ENCODE data around the gene SIX3.
A peak's percentile ranks its signal among the peaks of the same experiment; 100 is the strongest.

Gene SIX3

DNA sequence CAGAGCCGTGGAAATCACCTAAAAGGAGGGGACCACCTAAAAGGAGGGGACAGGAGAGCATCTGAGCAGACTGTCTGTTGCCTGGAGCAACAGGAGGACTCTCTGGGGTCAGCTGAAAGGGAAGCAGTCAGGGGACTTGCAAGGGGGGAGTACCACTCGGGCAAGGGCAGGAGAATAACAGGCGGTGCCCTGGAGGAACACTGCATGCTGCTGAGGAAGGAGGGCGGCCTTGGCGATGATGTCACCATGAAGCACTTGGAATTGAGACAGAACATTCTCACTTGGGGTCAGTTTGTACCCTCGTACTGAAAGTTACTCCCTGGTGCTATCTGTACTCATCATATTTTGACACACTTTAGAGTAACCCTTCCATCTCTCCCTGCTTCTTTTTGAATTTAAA lies 18.4 kb downstream of the SIX3 start:
- no peak for DNase-seq (ENCODE audit: low spot score)
- TF ChIP-seq, protein P1, sequence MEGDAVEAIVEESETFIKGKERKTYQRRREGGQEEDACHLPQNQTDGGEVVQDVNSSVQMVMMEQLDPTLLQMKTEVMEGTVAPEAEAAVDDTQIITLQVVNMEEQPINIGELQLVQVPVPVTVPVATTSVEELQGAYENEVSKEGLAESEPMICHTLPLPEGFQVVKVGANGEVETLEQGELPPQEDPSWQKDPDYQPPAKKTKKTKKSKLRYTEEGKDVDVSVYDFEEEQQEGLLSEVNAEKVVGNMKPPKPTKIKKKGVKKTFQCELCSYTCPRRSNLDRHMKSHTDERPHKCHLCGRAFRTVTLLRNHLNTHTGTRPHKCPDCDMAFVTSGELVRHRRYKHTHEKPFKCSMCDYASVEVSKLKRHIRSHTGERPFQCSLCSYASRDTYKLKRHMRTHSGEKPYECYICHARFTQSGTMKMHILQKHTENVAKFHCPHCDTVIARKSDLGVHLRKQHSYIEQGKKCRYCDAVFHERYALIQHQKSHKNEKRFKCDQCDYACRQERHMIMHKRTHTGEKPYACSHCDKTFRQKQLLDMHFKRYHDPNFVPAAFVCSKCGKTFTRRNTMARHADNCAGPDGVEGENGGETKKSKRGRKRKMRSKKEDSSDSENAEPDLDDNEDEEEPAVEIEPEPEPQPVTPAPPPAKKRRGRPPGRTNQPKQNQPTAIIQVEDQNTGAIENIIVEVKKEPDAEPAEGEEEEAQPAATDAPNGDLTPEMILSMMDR (IDR thresholded peaks at IDR 0.05; ENCODE audit: extremely low read depth, insufficient read depth, missing control alignments) = no peak
- in situ Hi-C loops (cut with MboI; ENCODE audit: low pct_unique_long_range_greater_than_20kb, low sequenced_read_pairs, unreplicated experiment) = no loop called here

DNA sequence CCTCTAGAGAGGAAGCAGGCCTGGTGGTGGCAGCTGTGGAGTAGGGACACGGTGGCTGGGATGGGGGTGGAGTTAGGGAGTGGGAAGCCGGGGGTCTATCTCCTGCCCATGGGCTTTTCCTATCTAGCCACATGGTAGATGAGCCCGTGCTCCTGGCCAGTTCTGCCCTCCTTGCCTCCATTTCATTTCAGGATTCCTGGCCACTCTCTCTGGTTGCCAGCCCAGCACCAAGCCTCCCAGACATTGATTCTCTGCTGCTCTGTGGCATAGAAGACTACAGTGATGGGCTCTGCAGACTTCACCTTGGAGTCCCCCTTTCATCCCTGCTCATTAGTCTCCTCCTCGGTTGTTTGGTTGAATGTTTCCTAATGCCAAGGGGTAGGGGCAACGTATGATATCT lies 19.4 kb downstream of the SIX3 start:
- in situ Hi-C loops (cut with MboI; ENCODE audit: low pct_unique_long_range_greater_than_20kb, low sequenced_read_pairs, unreplicated experiment) = no loop called here
- no peak for DNase-seq (ENCODE audit: low spot score)
- TF ChIP-seq, protein P1 (IDR thresholded peaks at IDR 0.05; ENCODE audit: extremely low read depth, insufficient read depth, missing control alignments) = no peak

DNA sequence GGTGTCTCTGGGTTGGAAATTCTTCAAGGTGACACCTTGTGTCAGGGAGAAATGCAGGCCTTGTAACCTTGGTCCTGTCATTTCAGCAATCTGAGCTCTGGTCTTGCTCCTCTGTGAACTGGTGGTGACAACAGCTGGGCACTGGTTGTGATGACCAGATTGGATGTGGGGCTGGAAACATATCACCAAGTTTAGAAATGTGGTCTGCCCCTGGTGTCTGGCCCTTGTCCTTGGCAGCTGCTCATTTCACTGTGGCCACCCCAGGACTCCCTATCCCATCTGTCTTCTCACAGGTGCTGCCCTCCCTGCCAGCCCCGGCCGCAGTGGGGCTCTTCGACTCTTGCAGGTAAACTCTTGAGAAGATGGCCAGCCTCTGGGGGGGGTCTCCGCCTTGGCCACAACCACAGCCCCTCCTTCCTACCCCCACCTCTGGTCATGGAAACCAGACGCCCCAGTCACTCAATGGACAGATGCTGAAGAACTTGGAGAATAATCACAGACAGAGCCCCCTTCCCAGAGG lies 20.7 kb downstream of the SIX3 start:
- DNase-seq (ENCODE audit: low spot score) = no peak
- TF ChIP-seq, protein P1 (IDR thresholded peaks at IDR 0.05; ENCODE audit: extremely low read depth, insufficient read depth, missing control alignments) = no peak
- in situ Hi-C loops (cut with MboI; ENCODE audit: low pct_unique_long_range_greater_than_20kb, low sequenced_read_pairs, unreplicated experiment) = no loop called here

DNA sequence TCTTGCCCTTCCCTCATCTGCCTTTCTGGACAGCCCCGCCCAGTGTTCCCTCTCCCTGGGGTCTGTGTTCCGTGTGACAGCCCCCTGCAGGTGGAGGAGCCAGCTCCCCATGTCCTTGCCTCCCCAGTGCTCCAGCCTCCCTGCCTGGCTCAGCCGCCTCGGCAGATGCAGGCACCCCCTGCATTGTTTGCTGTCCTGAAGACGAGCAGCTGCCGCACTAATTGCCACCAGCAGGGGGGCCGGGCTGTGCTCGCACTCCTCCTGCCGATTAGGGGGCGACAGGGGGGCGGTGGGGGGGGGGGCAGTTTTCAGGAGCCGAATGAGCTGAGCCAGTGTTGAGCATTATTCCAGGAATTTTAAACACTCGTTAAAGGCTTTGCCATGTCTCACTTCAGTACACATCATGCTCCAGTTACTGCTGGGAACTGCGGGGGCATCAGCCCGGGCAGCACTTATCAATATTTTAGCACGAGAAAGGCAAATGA lies 23.3 kb downstream of the SIX3 start:
- DNase-seq (ENCODE audit: low spot score) = no peak
- TF ChIP-seq, protein P1 (IDR thresholded peaks at IDR 0.05; ENCODE audit: extremely low read depth, insufficient read depth, missing control alignments) = peak; percentile 25
- in situ Hi-C loops (cut with MboI; ENCODE audit: low pct_unique_long_range_greater_than_20kb, low sequenced_read_pairs, unreplicated experiment) = no loop called here

DNA sequence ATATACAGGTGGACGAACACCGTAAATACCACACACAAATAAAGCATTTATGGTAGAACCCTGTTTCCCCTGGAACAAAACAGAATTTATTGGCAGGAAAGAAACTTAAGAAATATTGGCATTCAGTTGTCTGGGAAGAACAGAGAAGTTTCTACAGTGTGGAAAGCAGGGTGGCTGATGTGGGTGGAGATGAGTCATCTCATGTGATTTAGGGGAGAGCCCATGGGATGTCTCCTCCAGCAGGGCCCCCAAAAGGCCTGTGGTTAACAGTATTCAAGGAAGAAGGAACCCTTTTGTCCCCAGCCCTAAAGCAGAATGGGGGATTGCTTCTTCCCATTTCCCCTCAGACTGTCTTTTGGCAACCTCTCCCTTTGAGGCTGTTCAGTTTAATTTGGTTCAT lies 24.2 kb downstream of the SIX3 start:
- in situ Hi-C loops (cut with MboI; ENCODE audit: low pct_unique_long_range_greater_than_20kb, low sequenced_read_pairs, unreplicated experiment) = no loop called here
- DNase-seq (ENCODE audit: low spot score) = no peak
- TF ChIP-seq, protein P1 (IDR thresholded peaks at IDR 0.05; ENCODE audit: extremely low read depth, insufficient read depth, missing control alignments) = no peak

DNA sequence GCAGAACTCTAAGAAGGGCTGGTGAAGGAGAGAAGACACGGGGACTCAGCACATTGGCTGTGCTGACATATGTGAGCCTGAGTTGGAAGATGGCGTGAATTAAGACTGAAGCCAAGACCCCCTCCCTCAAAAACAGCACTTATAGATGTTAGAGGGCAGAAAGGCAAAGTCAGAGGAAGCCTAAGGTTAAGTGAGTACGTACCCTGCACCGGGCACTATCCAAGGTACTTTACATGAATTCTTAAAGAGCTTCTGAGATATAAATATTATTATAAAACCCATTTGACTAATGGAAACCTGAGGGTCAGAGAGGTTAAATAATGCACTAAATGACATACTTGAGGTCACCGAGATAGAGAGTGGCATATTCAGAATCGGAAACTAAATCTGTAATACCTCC lies 25.6 kb downstream of the SIX3 start:
- in situ Hi-C loops (cut with MboI; ENCODE audit: low pct_unique_long_range_greater_than_20kb, low sequenced_read_pairs, unreplicated experiment) = no loop called here
- no peak for DNase-seq (ENCODE audit: low spot score)
- TF ChIP-seq, protein P1 (IDR thresholded peaks at IDR 0.05; ENCODE audit: extremely low read depth, insufficient read depth, missing control alignments) = no peak
